ENCODE measurements around the gene UCMA. TPM values are rescaled to one million over a fixed set of nuclear protein-coding genes. Genes with fewer than 3 reads are reported as not detected.
"Not testable (repeated sequence)": the region's sequence is repeated elsewhere in the genome, so short reads cannot be mapped to it uniquely, and the experiment has no call there.

UCMA gene
- total RNA-seq, 4 donors from 2014 or later = not detected

DNA sequence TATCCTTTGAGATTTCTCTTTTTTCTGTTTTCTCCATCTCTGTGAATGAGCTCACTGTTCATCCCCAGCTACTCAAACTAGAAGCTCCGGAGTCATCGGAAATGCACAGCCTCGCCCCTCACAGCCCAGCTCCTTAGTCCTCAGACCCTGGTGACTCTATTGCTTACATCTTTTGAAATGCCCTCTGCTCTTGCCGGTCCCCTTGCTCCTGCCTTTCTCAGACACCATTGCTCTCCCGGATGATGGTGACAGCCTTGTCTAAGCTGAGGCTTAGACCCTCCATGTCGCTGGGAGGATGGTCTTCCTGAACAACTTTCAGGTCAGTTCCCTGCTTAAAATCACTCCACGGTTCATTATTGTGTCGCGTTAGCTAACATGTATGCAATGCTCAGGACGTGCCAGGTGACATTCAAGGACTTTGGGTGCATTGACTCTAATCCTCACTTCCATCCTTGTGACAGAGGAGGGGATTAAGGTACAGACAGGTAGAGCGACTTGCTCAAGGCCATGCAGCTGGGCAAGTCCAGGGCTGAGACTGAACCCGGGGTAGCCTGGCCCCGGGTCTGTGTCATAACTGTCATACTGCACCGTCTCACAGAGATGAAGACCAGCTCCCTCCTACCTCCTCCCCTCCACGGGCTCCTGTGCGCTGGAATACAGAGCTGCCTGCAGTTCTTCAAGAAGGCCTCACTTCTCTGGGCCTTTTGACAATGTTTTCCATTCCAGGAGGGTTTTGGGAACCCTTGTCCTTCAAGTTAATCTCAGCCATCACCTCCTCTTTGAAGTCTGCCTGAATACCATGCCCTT is 4.3 kb upstream of the UCMA start:
- in situ Hi-C loops (cut with MboI; ENCODE audit: low sequenced_read_pairs in 4 of 4) = no loop called here
- TF ChIP-seq POLR2A (IDR thresholded peaks at IDR 0.05) = no peak
- TF ChIP-seq, protein P1, sequence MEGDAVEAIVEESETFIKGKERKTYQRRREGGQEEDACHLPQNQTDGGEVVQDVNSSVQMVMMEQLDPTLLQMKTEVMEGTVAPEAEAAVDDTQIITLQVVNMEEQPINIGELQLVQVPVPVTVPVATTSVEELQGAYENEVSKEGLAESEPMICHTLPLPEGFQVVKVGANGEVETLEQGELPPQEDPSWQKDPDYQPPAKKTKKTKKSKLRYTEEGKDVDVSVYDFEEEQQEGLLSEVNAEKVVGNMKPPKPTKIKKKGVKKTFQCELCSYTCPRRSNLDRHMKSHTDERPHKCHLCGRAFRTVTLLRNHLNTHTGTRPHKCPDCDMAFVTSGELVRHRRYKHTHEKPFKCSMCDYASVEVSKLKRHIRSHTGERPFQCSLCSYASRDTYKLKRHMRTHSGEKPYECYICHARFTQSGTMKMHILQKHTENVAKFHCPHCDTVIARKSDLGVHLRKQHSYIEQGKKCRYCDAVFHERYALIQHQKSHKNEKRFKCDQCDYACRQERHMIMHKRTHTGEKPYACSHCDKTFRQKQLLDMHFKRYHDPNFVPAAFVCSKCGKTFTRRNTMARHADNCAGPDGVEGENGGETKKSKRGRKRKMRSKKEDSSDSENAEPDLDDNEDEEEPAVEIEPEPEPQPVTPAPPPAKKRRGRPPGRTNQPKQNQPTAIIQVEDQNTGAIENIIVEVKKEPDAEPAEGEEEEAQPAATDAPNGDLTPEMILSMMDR (IDR thresholded peaks at IDR 0.05 in 4 of 5, conservative IDR thresholded peaks at IDR 0.05 in 1 of 5) = no peak

DNA sequence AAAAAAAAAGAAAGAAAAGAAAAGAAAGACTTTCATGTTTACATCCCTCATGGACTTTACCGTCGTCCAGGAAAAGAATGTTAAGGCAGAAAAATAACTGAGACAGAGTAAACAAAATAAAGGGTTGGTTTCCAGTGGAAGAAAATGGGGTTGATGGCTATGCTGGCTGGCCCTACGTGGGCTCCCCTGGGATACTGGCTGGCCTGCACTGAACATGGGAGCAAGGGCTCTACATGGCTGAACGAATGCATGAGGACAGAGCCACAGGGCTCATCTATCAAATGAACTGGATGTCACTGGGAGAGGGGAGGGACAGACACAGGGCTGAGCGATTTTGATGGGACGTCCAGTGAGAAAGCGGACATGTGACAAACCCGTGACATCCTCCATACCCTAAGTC is 2.5 kb upstream of the UCMA start:
- H3K36me3 ChIP-seq = no peaks in the 10 kb centered on the region
- no peaks in the 10 kb centered on the region for H3K9me3 ChIP-seq
- H3K4me3 ChIP-seq = no peak overlapping the region
- no peaks in the 10 kb centered on the region for H3K27me3 ChIP-seq
- DNase-seq = no peak
- no peak for TF ChIP-seq POLR2A (IDR thresholded peaks at IDR 0.05)
- TF ChIP-seq, protein P1 (IDR thresholded peaks at IDR 0.05 in 4 of 5, conservative IDR thresholded peaks at IDR 0.05 in 1 of 5) = no peak
- no peak overlapping the region for H3K27ac ChIP-seq
- intact Hi-C loops (cut with DNase I; ENCODE audit: low total_unique reads) = no loop called here
- no peaks in the 10 kb centered on the region for H3K4me1 ChIP-seq
- no peak for ATAC-seq
- in situ Hi-C loops (cut with MboI; ENCODE audit: low sequenced_read_pairs in 4 of 4) = no loop called here

More for the DNA sequence above, 4.3 kb upstream of the UCMA start:
- intact Hi-C loops (cut with DNase I; ENCODE audit: low total_unique reads) = no loop called here
- no peaks in the 10 kb centered on the region for H3K9me3 ChIP-seq
- no peak for DNase-seq
- no peaks in the 10 kb centered on the region for H3K36me3 ChIP-seq
- H3K27me3 ChIP-seq = no peaks in the 10 kb centered on the region
- no peaks in the 10 kb centered on the region for H3K4me1 ChIP-seq
- no peak overlapping the region for H3K4me3 ChIP-seq
- no peak overlapping the region for H3K27ac ChIP-seq
- ATAC-seq = no peak

DNA sequence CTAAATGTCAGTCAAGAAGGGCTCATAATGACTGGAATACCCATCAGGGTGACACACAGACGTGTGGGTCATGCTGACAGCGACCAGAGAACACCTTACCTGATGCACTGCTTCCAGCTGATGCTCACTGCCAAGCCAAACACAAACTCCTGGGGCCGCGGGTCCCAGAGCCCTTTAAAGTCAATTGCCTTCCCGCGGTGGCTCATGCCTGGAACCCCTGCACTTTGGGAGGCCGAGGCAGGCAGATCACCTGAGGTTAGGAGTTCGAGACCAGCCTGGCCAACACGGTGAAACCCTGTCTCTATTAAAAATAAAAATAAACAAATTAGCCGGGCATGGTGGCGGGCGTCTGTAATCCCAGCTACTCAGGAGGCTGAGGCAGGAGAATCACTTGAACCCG is 562 bp upstream of the UCMA start:
- H3K4me1 ChIP-seq; H3K27ac ChIP-seq; H3K27me3 ChIP-seq; ATAC-seq; DNase-seq; in situ Hi-C loops (cut with MboI; ENCODE audit: low sequenced_read_pairs in 4 of 4); H3K4me3 ChIP-seq; H3K36me3 ChIP-seq; H3K9me3 ChIP-seq; intact Hi-C loops (cut with DNase I; ENCODE audit: low total_unique reads): not testable (repeated sequence)

- in situ Hi-C loops (cut with MboI; ENCODE audit: low sequenced_read_pairs in 4 of 4) = no loop called here
- no peaks in the 10 kb centered on the region for H3K36me3 ChIP-seq
These were observed 816 bp downstream of the UCMA start for GRCh38 chr10:13233358-13233757.

DNA sequence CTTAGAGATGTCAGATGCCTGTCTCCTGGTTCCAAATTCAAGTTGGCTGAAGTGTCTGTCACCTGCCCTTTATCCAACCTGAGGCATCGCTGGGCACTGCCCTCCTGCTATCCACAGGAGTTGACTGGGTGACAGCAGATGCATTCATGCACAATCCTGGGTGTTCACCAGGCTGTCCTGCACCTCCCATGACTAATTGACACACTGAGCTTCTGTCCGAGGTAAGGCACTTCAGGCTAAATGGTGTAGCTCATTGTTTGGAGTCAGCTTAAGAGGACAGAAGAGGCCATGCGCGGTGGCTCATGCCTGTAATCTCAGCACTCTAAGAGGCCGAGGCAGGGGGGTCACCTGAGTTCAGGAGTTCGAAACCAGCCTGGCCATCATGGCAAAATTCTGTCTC is 2.4 kb downstream of the UCMA start:
- DNase-seq (no peak), ATAC-seq (no peak)
- intact Hi-C loops (cut with DNase I; ENCODE audit: low total_unique reads) (no loop called here), in situ Hi-C loops (cut with MboI; ENCODE audit: low sequenced_read_pairs in 4 of 4) (no loop called here)
- TF ChIP-seq, protein P1 (IDR thresholded peaks at IDR 0.05 in 4 of 5, conservative IDR thresholded peaks at IDR 0.05 in 1 of 5) = no peak
- no peak for TF ChIP-seq POLR2A (IDR thresholded peaks at IDR 0.05)
- H3K4me1 ChIP-seq = no peaks in the 10 kb centered on the region
- H3K36me3 ChIP-seq = no peaks in the 10 kb centered on the region
- no peaks in the 10 kb centered on the region for H3K27me3 ChIP-seq
- no peak overlapping the region for H3K27ac ChIP-seq
- H3K4me3 ChIP-seq = no peak overlapping the region
- no peaks in the 10 kb centered on the region for H3K9me3 ChIP-seq

More at GRCh38 chr10:13233358-13233757, 816 bp downstream of the UCMA start:
- intact Hi-C loops (cut with DNase I; ENCODE audit: low total_unique reads) = no loop called here
- TF ChIP-seq, protein P1 (IDR thresholded peaks at IDR 0.05 in 4 of 5, conservative IDR thresholded peaks at IDR 0.05 in 1 of 5) = no peak
- no peak for TF ChIP-seq POLR2A (IDR thresholded peaks at IDR 0.05)
- Histone ChIP-seq H3K27me3 (no peaks in the 10 kb centered on the region), H3K4me3 (no peak overlapping the region), H3K9me3 (no peaks in the 10 kb centered on the region), H3K4me1 (no peaks in the 10 kb centered on the region), H3K27ac (no peak overlapping the region)
- DNase-seq (no peak), ATAC-seq (no peak)
